HTR-8/SVneo (cell line): ENCODE data around the gene PANK2.
"Not testable (repeated sequence)": the region's sequence is repeated elsewhere in the genome, so short reads cannot be mapped to it uniquely, and the experiment has no call there.

Experiments used
- DNase-seq: peaks from one replicate; pipeline ENCODE4 v3.0.0; 2011; ENCODE audit warnings: low spot score, mixed read lengths; ENCODE audit not compliant: insufficient read length
- FAIRE-seq: peaks from 2 replicates; lab custom pipeline; 2011; peaks lifted over from hg19 to GRCh38; lab: Jason Lieb, UNC

Gene PANK2

DNA sequence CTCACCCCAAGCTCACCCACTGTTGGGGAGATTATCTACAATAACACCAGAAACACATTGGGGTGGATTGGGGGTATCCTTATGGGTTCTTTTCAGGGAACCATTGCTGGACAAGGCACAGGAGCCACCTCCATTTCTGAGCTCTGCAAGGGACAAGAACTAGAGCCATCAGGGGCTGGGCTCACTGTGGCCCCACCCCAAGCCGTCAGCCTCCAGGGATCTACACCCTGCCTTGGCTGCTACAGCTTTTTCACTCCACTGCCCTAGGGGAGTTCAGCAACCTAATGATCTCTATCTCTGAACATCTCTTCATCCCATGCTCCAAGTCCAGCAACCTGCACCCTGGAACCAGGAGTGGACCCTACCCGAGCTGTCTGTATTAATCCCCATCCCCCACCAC, 21.4 kb upstream of the PANK2 start:
- DNase-seq, result no peak

GRCh38 chr20:3869839-3870634, 19.1 kb upstream of the PANK2 start:
- no peak for DNase-seq
- no peak for FAIRE-seq

More for the DNA sequence above, 21.4 kb upstream of the PANK2 start:
- FAIRE-seq, result no peak

DNA sequence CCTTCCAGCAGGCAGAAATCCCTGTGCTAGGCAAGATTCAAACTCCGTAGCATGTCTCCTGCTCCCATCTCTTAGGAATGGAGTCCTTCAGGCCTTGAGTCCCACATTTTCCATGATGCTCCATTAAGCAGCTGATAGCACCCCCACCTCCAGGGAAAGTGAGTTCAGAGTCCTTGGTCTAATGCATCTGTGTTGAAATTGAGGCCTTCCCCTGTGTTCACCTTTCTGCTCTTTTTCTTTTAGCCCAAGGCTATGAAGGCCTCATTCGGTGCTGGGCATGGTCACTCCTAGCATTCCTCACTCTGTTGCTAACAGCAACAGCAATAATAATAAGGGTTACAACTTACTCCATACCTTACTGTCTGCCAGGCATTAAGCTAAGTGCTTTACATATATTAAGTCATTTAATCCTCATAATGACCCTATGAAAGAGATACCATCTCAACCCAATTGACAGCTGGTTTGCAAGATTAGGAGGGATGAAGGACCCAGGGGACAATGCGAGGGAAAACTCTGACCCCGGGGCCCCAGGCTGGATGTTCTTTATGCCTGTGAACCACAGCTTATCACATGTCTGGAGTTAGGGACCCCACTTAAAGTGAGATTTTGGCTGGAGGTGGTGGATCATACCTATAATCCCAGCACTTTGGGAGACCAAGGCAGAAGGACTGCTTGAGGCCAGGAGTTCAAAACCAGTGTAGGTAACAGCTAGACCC, 17.5 kb upstream of the PANK2 start:
- no peak for FAIRE-seq
- DNase-seq, result no peak

DNA sequence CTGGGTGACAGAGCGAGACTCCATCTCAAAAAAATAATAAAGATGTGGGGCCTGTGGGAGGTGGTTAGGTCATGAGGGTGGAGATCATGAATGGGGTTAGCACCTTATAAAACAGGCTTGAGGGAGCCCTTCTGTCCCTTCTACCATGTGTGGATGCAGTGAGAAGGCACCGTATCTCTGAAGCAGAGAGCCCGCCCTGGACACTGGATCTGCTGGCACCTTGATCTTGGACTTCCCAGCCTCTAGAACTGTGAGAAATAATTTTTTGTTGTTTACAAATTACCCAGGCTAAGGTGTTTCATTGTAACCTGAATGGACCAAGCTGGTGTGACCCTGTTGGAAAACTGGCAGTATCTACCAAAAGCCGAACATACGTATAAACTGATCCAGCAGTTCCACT, 15.7 kb upstream of the PANK2 start:
- FAIRE-seq (no peak), DNase-seq (no peak)

GRCh38 chr20:3874194-3874844, 14.9 kb upstream of the PANK2 start:
- FAIRE-seq (no peak), DNase-seq (no peak)

DNA sequence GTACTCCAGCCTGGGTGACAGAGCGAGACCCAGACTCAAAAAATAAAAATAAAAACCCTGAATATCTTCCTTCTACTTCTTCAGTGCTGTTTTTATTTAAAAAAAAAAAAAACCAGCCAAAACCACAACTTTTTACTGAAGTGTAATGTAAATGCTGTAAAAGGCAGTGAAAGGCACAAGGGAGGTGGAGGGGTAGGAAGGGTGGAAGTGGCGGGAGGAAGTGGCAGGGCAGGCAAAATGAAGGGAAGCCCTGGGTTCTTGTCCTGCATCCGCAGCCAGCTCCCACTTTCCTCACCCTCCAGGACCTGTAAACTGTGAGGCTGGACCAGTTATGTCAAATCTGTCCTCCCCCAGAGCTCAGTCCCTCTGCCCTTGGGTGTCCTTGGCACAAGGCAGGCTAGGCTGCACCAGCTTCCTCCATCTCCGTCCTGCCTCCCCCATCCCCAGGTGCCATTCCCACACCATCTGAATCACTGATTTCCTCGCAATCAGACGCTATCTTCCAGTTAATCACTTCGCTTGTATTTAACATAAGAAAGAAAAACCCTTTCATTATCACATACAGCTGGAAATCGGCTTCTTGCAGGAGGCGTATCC, 13.7 kb upstream of the PANK2 start:
- no peak for DNase-seq
- FAIRE-seq, result no peak

GRCh38 chr20:3876000-3876399, 13.2 kb upstream of the PANK2 start:
- FAIRE-seq (no peak), DNase-seq (no peak)

GRCh38 chr20:3876676-3877075, 12.5 kb upstream of the PANK2 start:
- FAIRE-seq, result no peak
- no peak for DNase-seq

DNA sequence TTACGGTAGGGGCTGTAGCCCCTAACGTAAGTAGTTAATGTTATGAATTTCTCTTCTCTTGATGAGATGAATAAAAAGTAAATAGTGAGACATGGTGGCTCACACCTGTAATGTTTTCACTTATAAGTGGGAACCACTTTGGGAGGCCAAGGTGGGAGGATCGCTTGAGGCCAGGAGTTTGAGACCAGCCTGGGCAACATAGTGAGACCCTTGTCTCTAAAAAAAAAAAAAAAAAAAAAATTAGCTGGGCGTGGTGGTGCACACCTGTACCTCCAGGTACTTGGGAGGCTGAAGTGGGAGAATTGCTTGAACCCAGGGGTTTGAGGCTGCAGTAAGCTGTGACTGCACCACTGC, 10.3 kb upstream of the PANK2 start:
- not testable (repeated sequence) for DNase-seq, FAIRE-seq

DNA sequence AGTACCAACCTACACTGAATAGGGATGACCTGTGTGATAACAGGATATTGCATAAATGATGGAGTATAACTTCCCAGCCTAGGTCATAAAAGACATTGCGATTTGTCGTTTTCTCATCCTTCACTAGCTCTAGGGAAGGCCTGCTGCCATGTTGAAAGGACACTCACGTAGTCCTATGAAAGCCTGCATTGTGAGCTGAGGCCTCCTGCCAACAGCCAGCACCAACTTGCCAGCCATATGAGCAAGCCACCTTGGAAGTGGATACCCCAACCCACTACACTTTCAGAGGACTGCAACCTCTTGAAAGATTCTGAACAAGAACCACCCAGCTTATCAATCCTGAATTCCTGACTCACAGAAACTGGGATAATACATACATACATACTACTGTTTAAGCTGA, 3.5 kb upstream of the PANK2 start:
- DNase-seq, result no peak
- FAIRE-seq, result no peak

- FAIRE-seq, result no peak
- DNase-seq, result peak; percentile 52
These were observed 1.1 kb upstream of the PANK2 start for GRCh38 chr20:3887876-3888620.

DNA sequence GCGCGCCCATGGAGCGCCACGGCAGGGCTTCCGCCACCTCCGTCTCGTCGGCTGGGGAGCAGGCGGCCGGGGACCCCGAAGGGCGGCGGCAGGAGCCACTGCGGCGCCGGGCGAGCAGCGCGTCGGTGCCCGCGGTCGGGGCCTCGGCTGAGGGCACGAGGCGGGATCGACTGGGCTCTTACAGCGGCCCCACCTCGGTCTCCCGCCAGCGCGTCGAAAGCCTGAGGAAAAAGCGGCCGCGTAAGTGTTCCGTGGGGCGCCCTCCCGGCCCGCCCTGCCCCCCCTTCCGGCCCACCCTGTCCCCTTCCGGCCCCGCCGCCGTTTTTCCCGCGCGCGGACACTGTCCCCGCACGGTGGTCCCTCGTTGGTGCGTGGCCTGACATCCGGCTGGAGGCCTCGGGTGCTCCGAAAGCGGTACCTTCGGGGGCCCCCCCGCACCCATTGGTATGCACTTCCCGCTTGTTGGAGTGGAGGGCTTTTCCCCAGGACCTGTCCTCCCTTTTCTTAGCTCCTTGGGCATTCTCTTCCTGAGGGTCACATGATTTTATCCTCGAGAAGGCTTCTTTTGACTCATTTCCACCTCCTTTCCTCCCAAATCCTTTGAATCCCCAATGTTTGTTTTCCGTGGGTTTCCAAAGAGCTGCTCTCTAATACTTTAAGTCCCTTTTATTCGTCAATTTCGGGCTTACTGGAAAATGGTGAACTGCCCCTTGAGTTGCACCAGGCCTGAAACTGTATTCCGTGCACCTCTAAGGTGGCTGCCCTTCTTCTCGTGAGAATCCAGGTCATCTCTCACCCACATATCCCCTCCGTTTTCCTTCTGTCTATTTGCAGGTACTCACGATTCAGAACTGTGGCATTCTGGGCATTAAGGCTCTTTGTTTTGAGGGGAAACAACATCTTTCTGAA, 556 bp downstream of the PANK2 start:
- DNase-seq (no peak), FAIRE-seq (no peak)

DNA sequence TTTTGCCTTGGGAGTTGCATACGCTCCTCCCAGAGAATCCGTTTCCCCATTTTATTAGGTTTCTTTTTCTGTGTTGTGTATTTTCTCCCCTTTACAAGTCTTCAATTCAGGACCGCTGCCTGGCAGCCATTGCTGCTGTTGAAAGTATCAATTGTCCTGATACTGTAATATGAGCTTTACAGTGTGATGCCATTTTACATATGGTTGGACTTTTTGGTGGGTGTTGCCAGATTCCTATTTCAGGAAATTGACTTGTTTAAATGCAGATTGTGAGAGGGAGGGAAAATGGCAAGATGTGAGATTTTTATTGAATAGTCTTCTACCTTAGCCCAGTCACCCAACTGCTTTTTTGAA, 1.2 kb downstream of the PANK2 start:
- DNase-seq (no peak), FAIRE-seq (no peak)

GRCh38 chr20:3890999-3891929, 2.1 kb downstream of the PANK2 start:
- DNase-seq (no peak), FAIRE-seq (no peak)

DNA sequence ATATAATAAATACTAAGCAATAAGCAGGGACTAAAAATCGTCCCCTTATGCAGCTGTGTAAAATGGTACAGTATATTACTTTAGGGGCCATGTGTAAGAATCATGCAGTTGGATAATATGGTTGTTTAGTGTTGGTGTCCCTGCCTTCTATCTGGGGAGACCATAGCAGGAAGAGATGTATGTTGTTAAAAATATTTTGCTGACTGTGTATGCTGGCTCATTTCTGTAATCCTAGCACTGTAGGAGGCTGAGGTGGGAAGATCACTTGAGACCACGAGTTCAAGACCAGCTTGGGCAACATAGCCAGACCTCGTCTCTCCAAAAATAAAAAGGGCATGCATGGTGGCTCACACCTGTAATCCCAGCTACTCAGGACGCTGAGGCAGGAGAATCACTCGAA, 5.6 kb downstream of the PANK2 start:
- DNase-seq, result no peak
- FAIRE-seq, result no peak

GRCh38 chr20:3896302-3896701, 7.1 kb downstream of the PANK2 start:
- DNase-seq (no peak), FAIRE-seq (no peak)

DNA sequence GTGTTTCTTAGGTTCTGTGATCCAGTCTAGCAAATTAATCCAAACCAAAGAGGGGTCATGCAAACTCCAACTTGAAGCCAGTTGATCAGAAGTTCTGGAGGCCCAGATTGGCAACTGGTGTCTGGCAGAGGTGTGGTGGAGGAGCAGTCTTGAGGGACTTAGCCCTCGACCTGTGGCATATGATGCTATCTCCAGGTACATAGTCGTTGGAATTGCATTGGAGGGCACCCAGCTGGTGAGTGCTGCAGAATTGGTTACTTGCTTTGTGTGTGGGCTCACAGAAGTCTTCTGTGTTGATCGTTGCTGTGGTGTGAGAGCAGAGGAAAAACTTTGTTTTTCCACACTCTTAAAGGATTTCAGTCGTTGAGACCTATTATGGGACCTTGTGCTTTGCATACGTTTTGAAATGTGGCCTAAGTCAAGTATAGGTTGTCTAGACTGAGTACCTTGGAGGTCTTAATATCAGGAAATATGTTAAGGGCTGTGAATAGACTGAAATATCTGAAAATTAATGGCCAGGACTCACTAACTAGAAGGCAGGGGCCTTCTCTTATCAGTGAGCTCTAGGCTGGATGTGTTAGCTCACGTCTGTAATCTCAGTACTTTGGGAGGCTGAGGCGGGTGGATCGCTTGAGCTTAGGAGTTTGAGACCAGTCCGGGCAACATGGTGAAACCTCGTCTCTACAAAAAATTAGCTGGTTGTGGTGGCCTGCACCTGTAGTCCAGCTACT, 7.8 kb downstream of the PANK2 start:
- FAIRE-seq, result no peak
- DNase-seq, result no peak

DNA sequence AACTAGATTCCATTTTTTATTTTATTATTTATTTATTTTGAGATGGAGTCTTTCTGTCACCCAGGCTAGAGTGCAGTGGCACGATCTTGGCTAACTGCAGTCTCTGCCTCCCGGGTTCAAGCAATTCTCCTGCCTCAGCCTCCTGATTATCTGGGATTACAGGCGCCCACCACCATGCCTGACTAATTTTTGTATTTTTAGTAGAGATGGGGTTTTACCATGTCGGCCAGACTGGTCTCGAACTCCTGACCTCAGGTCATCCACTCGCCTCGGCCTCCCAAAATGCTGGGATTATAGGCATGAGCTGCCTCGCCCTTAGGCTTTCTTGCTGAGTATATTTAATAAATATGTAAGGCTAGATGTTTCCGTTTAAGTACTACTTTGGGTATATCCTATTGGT, 9.0 kb downstream of the PANK2 start:
- not testable (repeated sequence) for DNase-seq, FAIRE-seq
